NCI-H2196 (cell line): ENCODE measurements around the gene STAP2.
"Not testable (repeated sequence)": the region's sequence is repeated elsewhere in the genome, so short reads cannot be mapped to it uniquely, and the experiment has no call there.

Experiments
- DNase-seq: peaks from one replicate; lab custom pipeline; 2025; ENCODE audit not compliant: unreplicated experiment; lab: John Stamatoyannopoulos, UW

STAP2 gene

DNA sequence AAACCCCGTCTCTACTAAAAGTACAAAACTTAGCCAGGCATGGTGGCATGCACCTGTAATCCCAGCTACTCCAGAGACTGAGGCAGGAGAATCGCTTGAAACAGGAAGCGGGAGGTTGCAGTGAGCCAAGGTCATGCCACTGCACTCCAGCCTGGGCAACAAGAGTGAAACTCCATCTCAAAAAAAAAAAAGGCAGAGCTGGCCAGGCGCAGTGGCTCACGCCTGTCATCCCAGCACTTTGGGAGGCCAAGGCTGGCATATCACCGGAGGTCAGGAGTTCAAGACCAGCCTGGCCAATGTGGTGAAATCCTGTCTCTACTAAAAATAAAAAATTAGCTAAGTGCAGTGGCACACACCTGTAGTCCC is 64.3 kb downstream of the STAP2 start:
- not testable (repeated sequence) for DNase-seq
